ENCODE measurements around the gene NQO1. TPM values are rescaled to one million over a fixed set of nuclear protein-coding genes. Genes with fewer than 3 reads are reported as not detected.

Gene NQO1
- total and polyA plus RNA-seq, 2 of the 13 experiments (the other 11 are each of a cell fraction or from before 2014, with no cell fraction given), result 464 to 1,060 TPM

GRCh38 chr16:69768666-69769065 is 42.3 kb upstream of the NQO1 start:
- BruUV-seq (replicated peaks), result no TSS peak
- Histone ChIP-seq H3K9me3 (ENCODE audit: low read length) (no peaks in the 10 kb centered on the region), H2AFZ (ENCODE audit: low read length) (no peak overlapping the region), H3K4me1 (ENCODE audit: insufficient read depth, low read length) (peaks cover 86% of the 10 kb centered on the region), H3K79me2 (ENCODE audit: insufficient read depth, low read length) (peaks cover 69% of the 10 kb centered on the region), H3K4me2 (ENCODE audit: low read depth, low read length) (no peak overlapping the region), H3K9ac (ENCODE audit: insufficient read depth, low read depth, low read length) (no peak overlapping the region), H3K27me3 (ENCODE audit: control insufficient read depth in 1 of 2, insufficient read depth in 2 of 2, low read length in 2 of 2) (no peaks in the 10 kb centered on the region), H3K27ac (ENCODE audit: extremely low read length, insufficient read depth, low read length) (no peak overlapping the region), H4K20me1 (ENCODE audit: insufficient read depth, low read length) (no peaks in the 10 kb centered on the region), H3K36me3 (replicated peaks in 1 of 2; ENCODE audit: control insufficient read depth in 1 of 2, insufficient read depth in 2 of 2, low read length in 2 of 2) (no peaks in the 10 kb centered on the region), H3K4me3 (replicated peaks in 1 of 3; ENCODE audit: insufficient read depth in 1 of 3, low read depth in 2 of 3, low read length in 3 of 3) (no peak overlapping the region)
- POLR2A ChIA-PET, result interaction anchor here (0.9 to 2.8 kb wide), 2 partner anchors 14 kb away, joined by 3 to 9 read pairs; partner anchors contain the start of gene NOB1
- ATAC-seq (no peak), DNase-seq (ENCODE audit: low spot score) (no peak), FAIRE-seq (no peak)
- TF ChIP-seq PHF21A (CRISPR knock-in tag; IDR thresholded peaks at IDR 0.05) (no peak), HHEX (CRISPR knock-in tag; IDR thresholded peaks at IDR 0.05) (no peak), POLR2AphosphoS2 (IDR thresholded peaks at IDR 0.05; ENCODE audit: low read depth, low read length) (no peak), ADNP (CRISPR knock-in tag; IDR thresholded peaks at IDR 0.05) (no peak), ZNF431 (CRISPR knock-in tag; IDR thresholded peaks at IDR 0.05; ENCODE audit: borderline replicate concordance, low read depth) (no peak), MTF2 (CRISPR knock-in tag; IDR thresholded peaks at IDR 0.05; ENCODE audit: borderline replicate concordance) (no peak), SIX1 (CRISPR knock-in tag; IDR thresholded peaks at IDR 0.05; ENCODE audit: borderline replicate concordance) (no peak), KDM2A (CRISPR knock-in tag; IDR thresholded peaks at IDR 0.05; ENCODE audit: borderline replicate concordance, low read depth) (no peak), SOX13 (IDR thresholded peaks at IDR 0.05) (no peak), SOX13 (CRISPR knock-in tag; conservative IDR thresholded peaks at IDR 0.05 in 1 of 2, IDR thresholded peaks at IDR 0.05 in 1 of 2) (no peak)
- TF ChIP-seq, protein P1, sequence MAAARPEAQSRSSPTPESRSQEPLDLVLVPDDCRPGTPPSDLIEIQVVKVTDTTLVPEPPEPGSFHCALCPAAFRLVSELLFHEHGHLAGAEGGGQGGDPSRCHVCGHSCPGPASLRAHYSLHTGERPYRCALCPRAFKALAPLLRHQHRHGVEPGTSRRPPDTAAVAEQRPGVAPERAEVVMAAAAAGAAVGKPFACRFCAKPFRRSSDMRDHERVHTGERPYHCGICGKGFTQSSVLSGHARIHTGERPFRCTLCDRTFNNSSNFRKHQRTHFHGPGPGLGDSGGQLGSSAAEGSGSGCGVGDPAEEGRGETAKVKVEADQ (CRISPR knock-in tag; IDR thresholded peaks at IDR 0.05; ENCODE audit: borderline replicate concordance), result no peak
- TF ChIP-seq, protein P2, sequence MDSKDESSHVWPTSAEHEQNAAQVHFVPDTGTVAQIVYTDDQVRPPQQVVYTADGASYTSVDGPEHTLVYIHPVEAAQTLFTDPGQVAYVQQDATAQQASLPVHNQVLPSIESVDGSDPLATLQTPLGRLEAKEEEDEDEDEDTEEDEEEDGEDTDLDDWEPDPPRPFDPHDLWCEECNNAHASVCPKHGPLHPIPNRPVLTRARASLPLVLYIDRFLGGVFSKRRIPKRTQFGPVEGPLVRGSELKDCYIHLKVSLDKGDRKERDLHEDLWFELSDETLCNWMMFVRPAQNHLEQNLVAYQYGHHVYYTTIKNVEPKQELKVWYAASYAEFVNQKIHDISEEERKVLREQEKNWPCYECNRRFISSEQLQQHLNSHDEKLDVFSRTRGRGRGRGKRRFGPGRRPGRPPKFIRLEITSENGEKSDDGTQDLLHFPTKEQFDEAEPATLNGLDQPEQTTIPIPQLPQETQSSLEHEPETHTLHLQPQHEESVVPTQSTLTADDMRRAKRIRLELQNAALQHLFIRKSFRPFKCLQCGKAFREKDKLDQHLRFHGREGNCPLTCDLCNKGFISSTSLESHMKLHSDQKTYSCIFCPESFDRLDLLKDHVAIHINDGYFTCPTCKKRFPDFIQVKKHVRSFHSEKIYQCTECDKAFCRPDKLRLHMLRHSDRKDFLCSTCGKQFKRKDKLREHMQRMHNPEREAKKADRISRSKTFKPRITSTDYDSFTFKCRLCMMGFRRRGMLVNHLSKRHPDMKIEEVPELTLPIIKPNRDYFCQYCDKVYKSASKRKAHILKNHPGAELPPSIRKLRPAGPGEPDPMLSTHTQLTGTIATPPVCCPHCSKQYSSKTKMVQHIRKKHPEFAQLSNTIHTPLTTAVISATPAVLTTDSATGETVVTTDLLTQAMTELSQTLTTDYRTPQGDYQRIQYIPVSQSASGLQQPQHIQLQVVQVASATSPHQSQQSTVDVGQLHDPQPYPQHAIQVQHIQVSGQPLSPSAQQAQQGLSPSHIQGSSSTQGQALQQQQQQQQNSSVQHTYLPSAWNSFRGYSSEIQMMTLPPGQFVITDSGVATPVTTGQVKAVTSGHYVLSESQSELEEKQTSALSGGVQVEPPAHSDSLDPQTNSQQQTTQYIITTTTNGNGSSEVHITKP (CRISPR knock-in tag; IDR thresholded peaks at IDR 0.05; ENCODE audit: low read depth), result no peak
- in situ Hi-C loops (cut with HindIII; ENCODE audit: extremely low pct_ligation_motif_present, low pct_unique_long_range_greater_than_20kb), result no loop called here
- intact Hi-C loops (cut with micrococcal nuclease; ENCODE audit: unreplicated experiment), result no loop called here
- 95% methylated on average over 6 of the region's 6 CpGs for WGBS (ENCODE audit: low lambda C conversion rate)
- CTCF ChIA-PET (ENCODE audit: low intra/inter-chr PET ratio, low total read pairs), result no interaction called here

Data from HepG2 (cell line).